Measurements from ENCODE around the gene TNFSF12. TPM values are rescaled to one million over a fixed set of nuclear protein-coding genes. Genes with fewer than 3 reads are reported as not detected.

The TNFSF12 gene
- total RNA-seq, 1 donor from 2014 or later, result 41.7 TPM

GRCh38 chr17:7538050-7538449, 10.8 kb upstream of the TNFSF12 start:
- DNase-seq (ENCODE audit: missing footprints), result no peak
- no peak for ATAC-seq

GRCh38 chr17:7538891-7539545, 9.8 kb upstream of the TNFSF12 start:
- DNase-seq (ENCODE audit: missing footprints) (no peak), ATAC-seq (no peak)
- intact Hi-C loops (cut with DNase I), result no loop called here

More at GRCh38 chr17:7538050-7538449, 10.8 kb upstream of the TNFSF12 start:
- intact Hi-C loops (cut with DNase I), result no loop called here

GRCh38 chr17:7541074-7541621, 7.7 kb upstream of the TNFSF12 start:
- ATAC-seq, result no peak

GRCh38 chr17:7544911-7545310, 3.9 kb upstream of the TNFSF12 start:
- no peak for DNase-seq (ENCODE audit: missing footprints)
- intact Hi-C loops (cut with DNase I), result loop anchor here (5.0 kb wide), 1 partner anchor 58 kb away; no protein-coding TSS in a partner anchor
- no peak for ATAC-seq

More at GRCh38 chr17:7541074-7541621, 7.7 kb upstream of the TNFSF12 start:
- no peak for DNase-seq (ENCODE audit: missing footprints)
- intact Hi-C loops (cut with DNase I), result no loop called here

GRCh38 chr17:7549401-7550055, 670 bp downstream of the TNFSF12 start:
- DNase-seq (ENCODE audit: missing footprints), result no peak
- peak; percentile 27 for ATAC-seq
- intact Hi-C loops (cut with DNase I), result loop anchor here (1.0 to 5.0 kb wide), 2 partner anchors 9 to 62 kb away; partner anchors contain the start of gene TNFSF13

GRCh38 chr17:7550344-7550743, 1.5 kb downstream of the TNFSF12 start:
- intact Hi-C loops (cut with DNase I), result no loop called here
- ATAC-seq (no peak), DNase-seq (ENCODE audit: missing footprints) (no peak)

GRCh38 chr17:7551396-7551795, 2.5 kb downstream of the TNFSF12 start:
- intact Hi-C loops (cut with DNase I), result no loop called here
- no peak for DNase-seq (ENCODE audit: missing footprints)
- ATAC-seq, result no peak

- intact Hi-C loops (cut with DNase I), result no loop called here
- ATAC-seq, result no peak
- no peak for DNase-seq (ENCODE audit: missing footprints)
Measured at GRCh38 chr17:7552621-7553051, 3.8 kb downstream of the TNFSF12 start.

GRCh38 chr17:7553356-7553755, 4.5 kb downstream of the TNFSF12 start:
- ATAC-seq, result no peak
- intact Hi-C loops (cut with DNase I), result no loop called here
- no peak for DNase-seq (ENCODE audit: missing footprints)

GRCh38 chr17:7555320-7555948, 6.6 kb downstream of the TNFSF12 start:
- no peak for ATAC-seq
- no peak for DNase-seq (ENCODE audit: missing footprints)
- intact Hi-C loops (cut with DNase I), result no loop called here

- intact Hi-C loops (cut with DNase I), result no loop called here
Measured at GRCh38 chr17:7556627-7557026, 7.8 kb downstream of the TNFSF12 start.

GRCh38 chr17:7557147-7557764, 8.4 kb downstream of the TNFSF12 start:
- intact Hi-C loops (cut with DNase I), result no loop called here
- DNase-seq (ENCODE audit: missing footprints), result no peak
- ATAC-seq, result no peak

More at GRCh38 chr17:7556627-7557026, 7.8 kb downstream of the TNFSF12 start:
- no peak for ATAC-seq
- DNase-seq (ENCODE audit: missing footprints), result no peak

GRCh38 chr17:7557775-7558543, 9.1 kb downstream of the TNFSF12 start:
- DNase-seq (ENCODE audit: missing footprints) (peak; percentile 94), ATAC-seq (peak; percentile 68)
- intact Hi-C loops (cut with DNase I), result loop anchor here (1.0 to 2.0 kb wide), 2 partner anchors 9 to 73 kb away; partner anchors contain the start of genes POLR2A and TNFSF12

GRCh38 chr17:7558544-7559319, 9.9 kb downstream of the TNFSF12 start, which contains the start of gene TNFSF13:
TNFSF13 (plus strand) TSS chr17:7558750; CDS start chr17:7559040, 290 bp downstream.
- intact Hi-C loops (cut with DNase I), result loop anchor here (1.0 to 2.0 kb wide), 2 partner anchors 9 to 74 kb away; partner anchors contain the start of genes POLR2A and TNFSF12
- ATAC-seq (peak; percentile 29), DNase-seq (ENCODE audit: missing footprints) (peak; percentile 86)

GRCh38 chr17:7559320-7560171, 10.7 kb downstream of the TNFSF12 start:
- intact Hi-C loops (cut with DNase I), result loop anchor here (2.0 to 10.0 kb wide), 4 partner anchors 75 to 305 kb away; partner anchors contain the start of genes CTDNEP1, ELP5 and POLR2A
- ATAC-seq, result no peak
- no peak for DNase-seq (ENCODE audit: missing footprints)

Measured in Right ventricle myocardium inferior (tissue), 1 donor.